Measurements from ENCODE around the gene MYO15B.

The MYO15B gene

GRCh38 chr17:75544250-75544649 is 43.4 kb upstream of the MYO15B start:
- Mint-ChIP-seq H3K27ac (no peak overlapping the region), H3K4me1 (peaks cover 63% of the 10 kb centered on the region), H3K27me3 (ENCODE audit: low read depth, poor library complexity) (peaks cover 37% of the 10 kb centered on the region), H3K4me3 (no peak overlapping the region), H3K36me3 (ENCODE audit: low read depth) (no peaks in the 10 kb centered on the region), H3K9me3 (no peaks in the 10 kb centered on the region)
- DNase-seq = no peak
- no peak for TF ChIP-seq CTCF (IDR thresholded peaks at IDR 0.05)

- Mint-ChIP-seq H3K27ac (no peak overlapping the region), H3K4me3 (no peak overlapping the region), H3K36me3 (ENCODE audit: low read depth) (no peaks in the 10 kb centered on the region), H3K9me3 (no peaks in the 10 kb centered on the region), H3K27me3 (ENCODE audit: low read depth, poor library complexity) (peaks cover 30% of the 10 kb centered on the region), H3K4me1 (peaks cover 64% of the 10 kb centered on the region)
- TF ChIP-seq CTCF (IDR thresholded peaks at IDR 0.05) = no peak
- DNase-seq = no peak
These were observed 41.4 kb upstream of the MYO15B start for GRCh38 chr17:75546181-75546580.

- Mint-ChIP-seq H3K27ac (no peak overlapping the region), H3K36me3 (ENCODE audit: low read depth) (no peaks in the 10 kb centered on the region), H3K4me3 (no peak overlapping the region), H3K27me3 (ENCODE audit: low read depth, poor library complexity) (peaks cover 25% of the 10 kb centered on the region), H3K4me1 (peaks cover 63% of the 10 kb centered on the region), H3K9me3 (no peaks in the 10 kb centered on the region)
- no peak for DNase-seq
- no peak for TF ChIP-seq CTCF (IDR thresholded peaks at IDR 0.05)
These were observed 40.5 kb upstream of the MYO15B start for GRCh38 chr17:75547091-75547490.

GRCh38 chr17:75548813-75549212 is 38.8 kb upstream of the MYO15B start:
- H3K9me3 Mint-ChIP-seq = no peaks in the 10 kb centered on the region
- DNase-seq = no peak
- no peak overlapping the region for H3K27ac Mint-ChIP-seq
- no peak overlapping the region for H3K4me3 Mint-ChIP-seq
- peaks cover 67% of the 10 kb centered on the region for H3K4me1 Mint-ChIP-seq
- no peaks in the 10 kb centered on the region for H3K36me3 Mint-ChIP-seq (ENCODE audit: low read depth)
- TF ChIP-seq CTCF (IDR thresholded peaks at IDR 0.05) = no peak
- peaks cover 23% of the 10 kb centered on the region for H3K27me3 Mint-ChIP-seq (ENCODE audit: low read depth, poor library complexity)

GRCh38 chr17:75549246-75550138 is 38.1 kb upstream of the MYO15B start:
- peak; percentile 63 for DNase-seq
- Mint-ChIP-seq H3K27ac (no peak overlapping the region), H3K9me3 (no peaks in the 10 kb centered on the region), H3K4me1 (peaks cover 63% of the 10 kb centered on the region), H3K36me3 (ENCODE audit: low read depth) (no peaks in the 10 kb centered on the region), H3K27me3 (ENCODE audit: low read depth, poor library complexity) (peaks cover 23% of the 10 kb centered on the region), H3K4me3 (no peak overlapping the region)
- TF ChIP-seq CTCF (IDR thresholded peaks at IDR 0.05) = no peak

- no peak for DNase-seq
- no peak overlapping the region for H3K4me3 Mint-ChIP-seq
- no peaks in the 10 kb centered on the region for H3K9me3 Mint-ChIP-seq
- TF ChIP-seq CTCF (IDR thresholded peaks at IDR 0.05) = no peak
- peaks cover 23% of the 10 kb centered on the region for H3K27me3 Mint-ChIP-seq (ENCODE audit: low read depth, poor library complexity)
- no peak overlapping the region for H3K27ac Mint-ChIP-seq
- no peaks in the 10 kb centered on the region for H3K36me3 Mint-ChIP-seq (ENCODE audit: low read depth)
- H3K4me1 Mint-ChIP-seq = peaks cover 59% of the 10 kb centered on the region
These were observed 37.5 kb upstream of the MYO15B start for GRCh38 chr17:75550139-75550465.
